ENCODE data around the gene EIF5. TPM values are rescaled to one million over a fixed set of nuclear protein-coding genes. Genes with fewer than 3 reads are reported as not detected.
"Not testable (repeated sequence)": the region's sequence is repeated elsewhere in the genome, so short reads cannot be mapped to it uniquely, and the experiment has no call there.

EIF5 gene
- polyA plus RNA-seq, 4 donors, result 80.5 to 218 (median 115) TPM

GRCh38 chr14:103346286-103346685 is 12.2 kb downstream of the EIF5 start:
- FAIRE-seq (no peak), DNase-seq (no peak)
- Histone ChIP-seq H3K4me3 (ENCODE audit: low read depth in 1 of 3, low read length in 3 of 3) (no peak overlapping the region), H3K27ac (ENCODE audit: low read depth in 1 of 3, low read length in 2 of 3) (no peak overlapping the region), H3K9me3 (ENCODE audit: control insufficient read depth in 2 of 2, insufficient read depth in 1 of 2, low read depth in 1 of 2, low read length in 1 of 2) (no peaks in the 10 kb centered on the region), H3K4me1 (ENCODE audit: control insufficient read depth in 3 of 3, insufficient read depth in 2 of 3, low read depth in 1 of 3, low read length in 2 of 3) (no peaks in the 10 kb centered on the region), H3K27me3 (ENCODE audit: control insufficient read depth in 3 of 3, insufficient read depth in 3 of 3, low read length in 3 of 3) (no peaks in the 10 kb centered on the region), H3K36me3 (ENCODE audit: control insufficient read depth in 3 of 3, insufficient read depth in 2 of 3, low read depth in 1 of 3, low read length in 3 of 3) (peaks cover 7 to 15% (median 12%) of the 10 kb centered on the region in 3 donors)
- WGBS, 3 donors, result 35 to 42% (median 36%) methylated on average over 3 of the region's 3 CpGs

DNA sequence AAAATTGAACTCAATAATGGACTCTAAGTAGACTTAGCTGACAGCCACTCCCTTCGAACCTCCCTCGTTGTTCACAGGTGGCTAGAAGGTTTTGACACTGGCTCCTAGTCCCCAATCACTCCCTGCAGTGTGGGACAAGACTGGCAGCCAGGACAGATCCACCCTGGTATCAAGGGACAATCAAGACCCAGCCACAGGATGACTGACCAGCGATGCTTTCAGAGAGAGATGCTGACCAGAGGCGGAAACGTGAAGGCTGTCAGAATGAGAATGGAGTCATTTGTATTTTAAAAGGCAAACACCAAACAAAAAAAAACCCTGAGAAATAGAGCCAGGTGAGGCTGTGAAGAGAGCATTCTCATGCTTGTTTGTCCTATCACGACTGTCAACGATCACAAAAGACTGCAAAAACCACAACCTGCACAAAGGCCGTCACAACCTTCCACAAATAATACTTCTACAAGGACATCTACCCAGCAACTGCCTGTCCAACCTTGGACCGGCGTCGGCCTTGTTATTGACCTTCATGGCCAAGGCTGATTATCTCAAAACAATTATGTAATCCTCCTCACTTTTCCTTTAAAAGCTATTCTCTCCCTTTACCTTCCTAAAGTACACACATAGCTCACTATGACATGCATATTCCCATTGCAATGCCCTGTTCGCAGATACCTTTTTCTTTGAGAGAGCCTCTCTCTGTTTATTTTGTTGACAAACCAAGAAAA is 13.2 kb downstream of the EIF5 start:
- no peak overlapping the region for H3K27ac ChIP-seq (ENCODE audit: low read depth in 1 of 3, low read length in 2 of 3)
- no peaks in the 10 kb centered on the region for H3K9me3 ChIP-seq (ENCODE audit: control insufficient read depth in 2 of 2, insufficient read depth in 1 of 2, low read depth in 1 of 2, low read length in 1 of 2)
- no peaks in the 10 kb centered on the region for H3K4me1 ChIP-seq (ENCODE audit: control insufficient read depth in 3 of 3, insufficient read depth in 2 of 3, low read depth in 1 of 3, low read length in 2 of 3)
- H3K27me3 ChIP-seq (ENCODE audit: control insufficient read depth in 3 of 3, insufficient read depth in 3 of 3, low read length in 3 of 3), result no peaks in the 10 kb centered on the region
- H3K36me3 ChIP-seq (ENCODE audit: control insufficient read depth in 3 of 3, insufficient read depth in 2 of 3, low read depth in 1 of 3, low read length in 3 of 3), result peaks cover 4 to 12% (median 6%) of the 10 kb centered on the region in 3 donors
- FAIRE-seq, result no peak
- H3K4me3 ChIP-seq (ENCODE audit: low read depth in 1 of 3, low read length in 3 of 3), result no peak overlapping the region
- DNase-seq, result no peak
- 42 to 54% (median 46%) methylated on average over 12 of the region's 12 CpGs for WGBS, 3 donors

GRCh38 chr14:103348154-103348553 is 14.1 kb downstream of the EIF5 start:
- DNase-seq (no peak), FAIRE-seq (no peak)
- H3K27me3 ChIP-seq (ENCODE audit: control insufficient read depth in 3 of 3, insufficient read depth in 3 of 3, low read length in 3 of 3), result no peaks in the 10 kb centered on the region
- H3K4me3 ChIP-seq (ENCODE audit: low read depth in 1 of 3, low read length in 3 of 3), result no peak overlapping the region
- H3K4me1 ChIP-seq (ENCODE audit: control insufficient read depth in 3 of 3, insufficient read depth in 2 of 3, low read depth in 1 of 3, low read length in 2 of 3), result no peaks in the 10 kb centered on the region
- peaks cover 2 to 11% (median 4%) of the 10 kb centered on the region in 3 donors for H3K36me3 ChIP-seq (ENCODE audit: control insufficient read depth in 3 of 3, insufficient read depth in 2 of 3, low read depth in 1 of 3, low read length in 3 of 3)
- no peaks in the 10 kb centered on the region for H3K9me3 ChIP-seq (ENCODE audit: control insufficient read depth in 2 of 2, insufficient read depth in 1 of 2, low read depth in 1 of 2, low read length in 1 of 2)
- no peak overlapping the region for H3K27ac ChIP-seq (ENCODE audit: low read depth in 1 of 3, low read length in 2 of 3)
- WGBS, 3 donors, result 75 to 84% (median 79%) methylated on average over 5 of the region's 5 CpGs

DNA sequence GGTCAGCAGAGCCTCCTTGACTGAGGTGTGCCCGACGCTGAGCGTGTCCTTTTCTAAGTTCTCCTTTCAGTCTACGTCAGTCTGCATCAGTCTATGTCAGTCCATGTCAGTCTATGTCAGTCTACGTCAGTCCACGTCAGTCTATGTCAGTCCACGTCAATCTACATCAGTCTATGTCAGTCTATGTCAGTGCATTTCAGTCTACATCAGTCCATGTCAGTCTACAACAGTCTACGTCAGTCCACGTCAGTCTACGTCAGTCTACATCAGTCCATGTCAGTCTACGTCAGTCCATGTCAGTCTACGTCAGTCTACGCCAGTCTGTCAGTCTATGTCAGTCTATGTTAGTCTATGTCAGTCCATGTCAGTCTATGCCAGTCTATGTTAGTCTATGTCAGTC is 15.9 kb downstream of the EIF5 start:
- WGBS, 3 donors, result 93 to 94% (median 93%) methylated on average over 13 of the region's 13 CpGs
- no peak for FAIRE-seq

GRCh38 chr14:103353362-103353761 is 19.3 kb downstream of the EIF5 start:
- H3K4me3 ChIP-seq (ENCODE audit: low read depth in 1 of 3, low read length in 3 of 3), result no peak overlapping the region
- H3K36me3 ChIP-seq (ENCODE audit: control insufficient read depth in 3 of 3, insufficient read depth in 2 of 3, low read depth in 1 of 3, low read length in 3 of 3), result no peaks in the 10 kb centered on the region
- no peak for FAIRE-seq
- DNase-seq, result no peak
- H3K27me3 ChIP-seq (ENCODE audit: control insufficient read depth in 3 of 3, insufficient read depth in 3 of 3, low read length in 3 of 3), result no peaks in the 10 kb centered on the region
- 62 to 78% (median 69%) methylated on average over 7 of the region's 7 CpGs for WGBS, 3 donors
- no peak overlapping the region for H3K27ac ChIP-seq (ENCODE audit: low read depth in 1 of 3, low read length in 2 of 3)
- no peaks in the 10 kb centered on the region for H3K9me3 ChIP-seq (ENCODE audit: control insufficient read depth in 2 of 2, insufficient read depth in 1 of 2, low read depth in 1 of 2, low read length in 1 of 2)
- no peaks in the 10 kb centered on the region for H3K4me1 ChIP-seq (ENCODE audit: control insufficient read depth in 3 of 3, insufficient read depth in 2 of 3, low read depth in 1 of 3, low read length in 2 of 3)

More for the DNA sequence above, 15.9 kb downstream of the EIF5 start:
- Histone ChIP-seq H3K9me3 (ENCODE audit: control insufficient read depth in 2 of 2, insufficient read depth in 1 of 2, low read depth in 1 of 2, low read length in 1 of 2) (no peaks in the 10 kb centered on the region), H3K27me3 (ENCODE audit: control insufficient read depth in 3 of 3, insufficient read depth in 3 of 3, low read length in 3 of 3) (no peaks in the 10 kb centered on the region), H3K36me3 (ENCODE audit: control insufficient read depth in 3 of 3, insufficient read depth in 2 of 3, low read depth in 1 of 3, low read length in 3 of 3) (peaks cover 0 to 3% (median 0%) of the 10 kb centered on the region in 3 donors), H3K27ac (ENCODE audit: low read depth in 1 of 3, low read length in 2 of 3) (no peak overlapping the region), H3K4me3 (ENCODE audit: low read depth in 1 of 3, low read length in 3 of 3) (no peak overlapping the region), H3K4me1 (ENCODE audit: control insufficient read depth in 3 of 3, insufficient read depth in 2 of 3, low read depth in 1 of 3, low read length in 2 of 3) (no peaks in the 10 kb centered on the region)
- DNase-seq, result no peak

DNA sequence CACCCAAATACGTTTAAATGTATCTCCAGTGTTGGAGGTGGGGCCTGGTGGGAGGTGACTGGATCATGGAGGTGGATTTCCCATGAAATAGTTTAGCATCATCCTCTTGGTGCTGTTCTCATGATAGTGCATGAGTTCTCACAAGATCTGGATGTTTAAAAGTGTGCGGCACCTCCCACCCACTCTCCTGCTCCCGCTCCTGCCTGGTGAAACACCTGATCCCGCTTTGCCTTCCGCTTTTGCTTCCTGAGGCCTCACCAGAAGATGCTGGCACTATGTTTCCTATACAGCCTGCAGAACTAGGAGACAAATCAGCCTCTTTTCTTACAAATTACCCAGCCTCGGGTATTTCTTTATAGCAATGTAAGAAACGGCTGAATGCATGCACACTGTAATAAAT is 20.1 kb downstream of the EIF5 start:
- no peak for DNase-seq
- H3K4me1 ChIP-seq (ENCODE audit: control insufficient read depth in 3 of 3, insufficient read depth in 2 of 3, low read depth in 1 of 3, low read length in 2 of 3), result no peaks in the 10 kb centered on the region
- FAIRE-seq, result no peak
- no peak overlapping the region for H3K27ac ChIP-seq (ENCODE audit: low read depth in 1 of 3, low read length in 2 of 3)
- H3K27me3 ChIP-seq (ENCODE audit: control insufficient read depth in 3 of 3, insufficient read depth in 3 of 3, low read length in 3 of 3), result no peaks in the 10 kb centered on the region
- no peak overlapping the region for H3K4me3 ChIP-seq (ENCODE audit: low read depth in 1 of 3, low read length in 3 of 3)
- H3K36me3 ChIP-seq (ENCODE audit: control insufficient read depth in 3 of 3, insufficient read depth in 2 of 3, low read depth in 1 of 3, low read length in 3 of 3), result no peaks in the 10 kb centered on the region
- H3K9me3 ChIP-seq (ENCODE audit: control insufficient read depth in 2 of 2, insufficient read depth in 1 of 2, low read depth in 1 of 2, low read length in 1 of 2), result no peaks in the 10 kb centered on the region
- 71 to 84% (median 72%) methylated on average over 7 of the region's 7 CpGs for WGBS, 3 donors

GRCh38 chr14:103356024-103356682 is 22.1 kb downstream of the EIF5 start:
- no peaks in the 10 kb centered on the region for H3K4me1 ChIP-seq (ENCODE audit: control insufficient read depth in 3 of 3, insufficient read depth in 2 of 3, low read depth in 1 of 3, low read length in 2 of 3)
- no peaks in the 10 kb centered on the region for H3K9me3 ChIP-seq (ENCODE audit: control insufficient read depth in 2 of 2, insufficient read depth in 1 of 2, low read depth in 1 of 2, low read length in 1 of 2)
- H3K4me3 ChIP-seq (ENCODE audit: low read depth in 1 of 3, low read length in 3 of 3), result no peak overlapping the region
- H3K36me3 ChIP-seq (ENCODE audit: control insufficient read depth in 3 of 3, insufficient read depth in 2 of 3, low read depth in 1 of 3, low read length in 3 of 3), result no peaks in the 10 kb centered on the region
- DNase-seq (peak in 1 of 2 donors; percentile 41), FAIRE-seq (no peak)
- no peaks in the 10 kb centered on the region for H3K27me3 ChIP-seq (ENCODE audit: control insufficient read depth in 3 of 3, insufficient read depth in 3 of 3, low read length in 3 of 3)
- 37 to 49% (median 47%) methylated on average over 9 of the region's 9 CpGs for WGBS, 3 donors
- no peak overlapping the region for H3K27ac ChIP-seq (ENCODE audit: low read depth in 1 of 3, low read length in 2 of 3)

DNA sequence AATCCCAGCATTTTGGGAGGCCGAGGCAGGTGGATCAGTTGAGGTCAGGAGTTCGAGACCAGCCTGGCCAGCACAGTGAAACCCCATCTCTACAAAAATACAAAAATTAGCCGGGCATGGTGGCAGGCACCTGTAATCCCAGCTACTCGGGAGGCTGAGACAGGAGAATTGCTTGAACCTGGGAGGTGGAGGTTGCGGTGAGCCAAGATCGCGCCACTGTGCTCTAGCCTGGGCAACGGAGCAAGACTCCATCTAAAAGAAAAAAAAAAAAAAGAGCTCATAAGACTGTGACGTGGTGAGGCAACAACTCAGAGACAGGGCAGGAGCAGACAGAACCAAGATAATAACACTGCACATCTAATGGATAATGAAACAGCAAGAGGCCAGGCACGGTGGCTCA is 23.5 kb downstream of the EIF5 start:
- not testable (repeated sequence) for H3K27ac ChIP-seq (ENCODE audit: low read depth in 1 of 3, low read length in 2 of 3); H3K4me3 ChIP-seq (ENCODE audit: low read depth in 1 of 3, low read length in 3 of 3); H3K9me3 ChIP-seq (ENCODE audit: control insufficient read depth in 2 of 2, insufficient read depth in 1 of 2, low read depth in 1 of 2, low read length in 1 of 2); H3K36me3 ChIP-seq (ENCODE audit: control insufficient read depth in 3 of 3, insufficient read depth in 2 of 3, low read depth in 1 of 3, low read length in 3 of 3); FAIRE-seq; H3K4me1 ChIP-seq (ENCODE audit: control insufficient read depth in 3 of 3, insufficient read depth in 2 of 3, low read depth in 1 of 3, low read length in 2 of 3); DNase-seq; H3K27me3 ChIP-seq (ENCODE audit: control insufficient read depth in 3 of 3, insufficient read depth in 3 of 3, low read length in 3 of 3)
- WGBS, 3 donors, result 91 to 92% (median 92%) methylated on average over 10 of the region's 10 CpGs

Data from small intestine (tissue), 7 donors.